Keratinocyte (primary cell): ENCODE measurements around the gene CIART. TPM values are rescaled to one million over a fixed set of nuclear protein-coding genes. Genes with fewer than 3 reads are reported as not detected.
A peak's percentile ranks its signal among the peaks of the same experiment; 100 is the strongest.

Experiments
- DNase-seq: peaks from one replicate; pipeline ENCODE4 v3.0.0-alpha.2; 2011; ENCODE audit warnings: low read depth, missing footprints, low spot score
- FAIRE-seq: peaks from 2 replicates; lab custom pipeline; 2011; peaks lifted over from hg19 to GRCh38; lab: Jason Lieb, UNC
- H2AFZ ChIP-seq: 2 replicates; pipeline ENCODE4 v1.6.0; 2012; ENCODE audit warnings: low read length, control low read depth, inconsistent platforms; ENCODE audit not compliant: control insufficient read depth
- H3K27ac ChIP-seq: 2 replicates; pipeline ENCODE4 v1.5.1; 2011; ENCODE audit warnings: low read length; ENCODE audit not compliant: control insufficient read depth, insufficient read depth
- H3K27me3 ChIP-seq: 3 replicates; pipeline ENCODE4 v1.6.0; 2011; ENCODE audit warnings: low read length; ENCODE audit not compliant: control insufficient read depth, insufficient read depth; ENCODE audit errors: extremely low read depth
- H3K36me3 ChIP-seq, 2 experiments: 2 replicates in 1 of 2; 3 replicates in 1 of 2; pipeline ENCODE4 v1.5.1; 2011; ENCODE audit warnings: low read length in 2 of 2, mild to moderate bottlenecking in 1 of 2; ENCODE audit not compliant: control insufficient read depth in 2 of 2, insufficient read depth in 2 of 2; ENCODE audit errors: extremely low read depth in 1 of 2
- H3K4me1 ChIP-seq: 3 replicates; pipeline ENCODE4 v1.5.1; 2011; ENCODE audit warnings: low read length; ENCODE audit not compliant: control insufficient read depth, insufficient read depth; ENCODE audit errors: extremely low read depth
- H3K4me2 ChIP-seq: 3 replicates; pipeline ENCODE4 v1.6.0; 2011; ENCODE audit warnings: low read depth, low read length; ENCODE audit not compliant: control insufficient read depth, insufficient read depth; ENCODE audit errors: extremely low read depth
- H3K4me3 ChIP-seq, 3 experiments: fragments of 200-600 bp in 1 of 3; sonication (generic) in 1 of 3; 2 replicates in 2 of 3; 3 replicates in 1 of 3; pipeline ENCODE4 v1.5.1; 2011 to 2016; ENCODE audit warnings: low read length in 3 of 3, mild to moderate bottlenecking in 3 of 3, control low read depth in 2 of 3, inconsistent platforms in 1 of 3, low read depth in 1 of 3, mixed read lengths in 1 of 3, mixed run types in 1 of 3, moderate library complexity in 1 of 3; ENCODE audit not compliant: control insufficient read depth in 2 of 3, insufficient read depth in 2 of 3; ENCODE audit errors: extremely low read depth in 1 of 3
- H3K79me2 ChIP-seq: 2 replicates; pipeline ENCODE4 v1.6.0; 2012; ENCODE audit warnings: low read length; ENCODE audit not compliant: control insufficient read depth, insufficient read depth
- H3K9ac ChIP-seq: 3 replicates; pipeline ENCODE4 v1.6.0; 2011; ENCODE audit warnings: low read length; ENCODE audit not compliant: control insufficient read depth, insufficient read depth; ENCODE audit errors: extremely low read depth
- H3K9me1 ChIP-seq: 3 replicates; pipeline ENCODE4 v1.6.0; 2011; ENCODE audit warnings: low read length; ENCODE audit not compliant: control insufficient read depth, insufficient read depth; ENCODE audit errors: extremely low read depth
- H3K9me3 ChIP-seq: 2 replicates; pipeline ENCODE4 v1.5.1; 2012; ENCODE audit warnings: low read depth, low read length; ENCODE audit not compliant: control insufficient read depth
- H4K20me1 ChIP-seq: 3 replicates; pipeline ENCODE4 v1.6.0; 2011; ENCODE audit warnings: low read length; ENCODE audit not compliant: control insufficient read depth, insufficient read depth; ENCODE audit errors: extremely low read depth
- CTCF ChIP-seq, 3 experiments: IDR thresholded peaks in 1 of 3; conservative IDR thresholded peaks in 1 of 3; optimal IDR thresholded peaks in 1 of 3; 2 replicates in 2 of 3; 3 replicates in 1 of 3; pipeline versions ENCODE3 to v1.5.1; 2011; ENCODE audit warnings: low read length in 3 of 3, mild to moderate bottlenecking in 3 of 3, moderate library complexity in 2 of 3, control low read depth in 1 of 3, inconsistent platforms in 1 of 3; ENCODE audit not compliant: insufficient read depth in 2 of 3; ENCODE audit errors: extremely low read depth in 1 of 3
- EZH2 ChIP-seq: IDR thresholded peaks from one replicate; pipeline ENCODE4 v1.6.1; 2012; ENCODE audit warnings: inconsistent platforms, mild to moderate bottlenecking, low read length, moderate library complexity
- dilution Hi-C: fragments of 300-500 bp; cut with MboI; formaldehyde crosslinking; loops from one replicate; pipeline ENCODE4 v1.7.0; 2020; ENCODE audit warnings: low sequenced_read_pairs; ENCODE audit not compliant: extremely low pct_ligation_motif_present
- polyA plus RNA-seq, 5 experiments: library from polyadenylated mRNA; depleted of rRNA in 3 of 5; stranded (reverse) in 3 of 5; stranded (forward) in 1 of 5; unstranded in 1 of 5; fragments of >200 nt; gene quantifications; 1 replicate in 1 of 5; 2 replicates in 3 of 5; 3 replicates in 1 of 5; pipeline versions ENCODE4 v1.2.1 to v1.2.3, GENCODE V29; 2011 to 2012; ENCODE audit warnings: missing spikeins in 2 of 5, low read depth in 1 of 5, low replicate concordance in 1 of 5

CIART gene
- polyA plus RNA-seq, 1 donor (not counting 4 experiments of a cell fraction or from before 2014, with no cell fraction given) = 15.0 TPM

- Histone ChIP-seq H3K36me3 (peaks cover 20 to 27% of the 10 kb centered on the region in 2 experiments), H3K27ac (peak overlapping the region; percentile 97), H2AFZ (peak overlapping the region; percentile 84), H3K4me3 (peak overlapping the region; percentile 86 to 91 (median 91)), H3K4me1 (peaks cover 9% of the 10 kb centered on the region), H3K9ac (peak overlapping the region; percentile 99), H3K4me2 (peak overlapping the region; percentile 88), H3K9me3 (no peaks in the 10 kb centered on the region), H4K20me1 (no peaks in the 10 kb centered on the region), H3K9me1 (no peaks in the 10 kb centered on the region), H3K27me3 (no peaks in the 10 kb centered on the region), H3K79me2 (peaks cover 27% of the 10 kb centered on the region)
- dilution Hi-C loops = no loop called here
- FAIRE-seq (no peak), DNase-seq (no peak)
- TF ChIP-seq CTCF (optimal IDR thresholded peaks at IDR 0.05 in 1 of 3, IDR thresholded peaks at IDR 0.05 in 1 of 3, conservative IDR thresholded peaks at IDR 0.05 in 1 of 3; ENCODE audit: extremely low read depth in 1 of 3, insufficient read depth in 2 of 3, low read length in 3 of 3) = no peak
- TF ChIP-seq EZH2 = no peak
Measured at GRCh38 chr1:150269451-150269850, 12.9 kb upstream of the CIART start.

- Histone ChIP-seq H3K9ac (no peak overlapping the region), H3K27ac (no peak overlapping the region), H3K9me1 (no peaks in the 10 kb centered on the region), H3K4me1 (peaks cover 9% of the 10 kb centered on the region), H3K79me2 (peaks cover 22% of the 10 kb centered on the region), H3K9me3 (no peaks in the 10 kb centered on the region), H3K27me3 (no peaks in the 10 kb centered on the region), H2AFZ (no peak overlapping the region), H3K4me2 (no peak overlapping the region), H3K36me3 (peaks cover 12 to 13% of the 10 kb centered on the region in 2 experiments), H4K20me1 (no peaks in the 10 kb centered on the region), H3K4me3 (no peak overlapping the region)
- dilution Hi-C loops = no loop called here
- TF ChIP-seq EZH2 (no peak), CTCF (optimal IDR thresholded peaks at IDR 0.05 in 1 of 3, IDR thresholded peaks at IDR 0.05 in 1 of 3, conservative IDR thresholded peaks at IDR 0.05 in 1 of 3; ENCODE audit: extremely low read depth in 1 of 3, insufficient read depth in 2 of 3, low read length in 3 of 3) (no peak)
- no peak for DNase-seq
- no peak for FAIRE-seq
Measured at GRCh38 chr1:150271291-150271959, 10.9 kb upstream of the CIART start.
